T-helper 2 cell treated with Interferon-gamma antibody and Interleukin-4, amounts not matched to agents 5 μg/mL and 100 μg/mL, for 36 hours (primary cell): ENCODE measurements around the gene ATF6.
"Not testable (repeated sequence)": the region's sequence is repeated elsewhere in the genome, so short reads cannot be mapped to it uniquely, and the experiment has no call there.

ENCODE experiments used
- DNase-seq: peaks from one replicate; pipeline ENCODE4 v3.0.0; 2021; ENCODE audit warnings: low spot score
- H3K27ac Mint-ChIP-seq: one replicate; pipeline ENCODE4 v1.8.0; 2021; ENCODE audit warnings: mild to moderate bottlenecking, mixed read lengths
- H3K27me3 Mint-ChIP-seq: one replicate; pipeline ENCODE4 v1.8.0; 2021; ENCODE audit warnings: low read depth, mixed read lengths
- H3K36me3 Mint-ChIP-seq: one replicate; pipeline ENCODE4 v1.8.0; 2021; ENCODE audit warnings: low read depth, mixed read lengths
- H3K4me1 Mint-ChIP-seq: one replicate; pipeline ENCODE4 v1.8.0; 2021; ENCODE audit warnings: low read depth, mixed read lengths
- H3K4me3 Mint-ChIP-seq: one replicate; pipeline ENCODE4 v1.8.0; 2022; ENCODE audit warnings: mild to moderate bottlenecking, moderate library complexity, mixed read lengths
- H3K9me3 Mint-ChIP-seq: one replicate; pipeline ENCODE4 v1.8.0; 2021; ENCODE audit warnings: mixed read lengths

ATF6 gene

DNA sequence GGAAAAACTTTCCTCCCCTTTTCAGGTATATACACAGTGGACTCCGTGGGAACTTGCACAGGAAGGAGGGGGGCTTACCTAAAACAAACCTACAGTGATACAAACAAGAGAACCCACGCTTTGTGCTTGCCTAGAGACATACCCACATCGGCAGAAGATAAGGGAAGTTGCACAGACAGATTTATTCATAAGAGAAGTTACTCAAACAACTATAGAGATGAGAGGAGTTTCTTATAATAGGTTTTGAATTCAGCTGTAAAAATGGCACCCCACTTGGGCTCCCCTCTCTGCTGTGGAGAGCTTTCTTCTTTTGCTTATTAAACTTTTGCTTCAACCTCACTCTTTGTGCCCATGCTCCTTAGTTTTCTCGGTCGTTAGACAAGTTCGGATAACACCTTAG lies 18.3 kb upstream of the ATF6 start:
- Mint-ChIP-seq H3K4me3 (no peak overlapping the region), H3K36me3 (peaks cover 18% of the 10 kb centered on the region), H3K27ac (no peak overlapping the region), H3K27me3 (peaks cover 7% of the 10 kb centered on the region), H3K4me1 (peaks cover 51% of the 10 kb centered on the region), H3K9me3 (no peaks in the 10 kb centered on the region)
- DNase-seq, result no peak

DNA sequence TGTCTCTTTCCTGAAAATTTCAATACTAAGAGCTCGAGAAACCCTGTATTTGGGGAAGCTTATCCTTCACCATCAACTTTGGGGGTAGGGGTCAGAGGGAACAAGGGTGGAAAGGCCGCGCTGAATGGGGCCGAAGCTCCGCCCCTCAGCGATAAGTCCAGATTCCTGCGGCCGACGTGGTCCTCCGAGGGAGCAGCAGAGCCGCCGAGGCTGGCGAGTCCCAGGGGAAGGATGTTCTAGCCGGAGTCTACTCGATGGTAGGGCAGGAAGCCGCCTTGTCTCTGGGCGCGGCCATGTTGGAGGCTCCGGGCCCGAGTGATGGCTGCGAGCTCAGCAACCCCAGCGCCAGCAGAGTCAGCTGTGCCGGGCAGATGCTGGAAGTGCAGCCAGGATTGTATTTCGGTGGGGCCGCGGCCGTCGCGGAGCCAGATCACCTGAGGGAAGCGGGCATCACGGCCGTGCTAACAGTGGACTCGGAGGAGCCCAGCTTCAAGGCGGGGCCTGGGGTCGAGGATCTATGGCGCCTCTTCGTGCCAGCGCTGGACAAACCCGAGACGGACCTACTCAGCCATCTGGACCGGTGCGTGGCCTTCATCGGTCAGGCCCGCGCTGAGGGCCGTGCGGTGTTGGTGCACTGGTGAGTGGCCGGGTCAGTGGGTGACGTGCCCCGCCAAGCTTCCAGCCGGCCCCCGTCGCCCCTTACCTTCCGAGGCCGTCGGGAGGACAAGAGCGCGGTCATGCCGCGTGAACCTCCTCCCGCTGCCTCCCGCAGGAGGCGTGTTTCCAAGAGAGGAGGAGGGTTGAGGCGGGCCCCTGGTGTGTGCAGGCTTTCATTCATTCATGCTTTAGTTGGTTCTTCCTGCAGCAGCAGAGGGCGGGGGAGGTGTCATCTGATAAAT lies 16.4 kb upstream of the ATF6 start, which contains the start of gene DUSP12:
TSS of gene DUSP12 (plus strand) at position 278 of the 899 bp plus-strand sequence. CDS start at position 294, 16 bp downstream.
- peaks cover 44% of the 10 kb centered on the region for H3K4me1 Mint-ChIP-seq
- H3K4me3 Mint-ChIP-seq, result peak within 1 kb of the TSS; percentile 98
- H3K9me3 Mint-ChIP-seq, result peaks cover 10% of the 10 kb centered on the region
- peak; percentile 89 for DNase-seq
- peak within 1 kb of the TSS; percentile 99 for H3K27ac Mint-ChIP-seq
- H3K27me3 Mint-ChIP-seq, result peaks cover 7% of the 10 kb centered on the region
- H3K36me3 Mint-ChIP-seq, result peaks cover 34% of the 10 kb centered on the region

- no peaks in the 10 kb centered on the region for H3K27me3 Mint-ChIP-seq
- H3K4me1 Mint-ChIP-seq, result peaks cover 38% of the 10 kb centered on the region
- H3K4me3 Mint-ChIP-seq, result peak overlapping the region; percentile 63
- H3K27ac Mint-ChIP-seq, result peak overlapping the region; percentile 66
- H3K9me3 Mint-ChIP-seq, result no peaks in the 10 kb centered on the region
- peaks cover 9% of the 10 kb centered on the region for H3K36me3 Mint-ChIP-seq
- DNase-seq, result no peak
Measured at GRCh38 chr1:161763522-161764098, 2.5 kb upstream of the ATF6 start.

GRCh38 chr1:161768461-161768860 lies 2.3 kb downstream of the ATF6 start:
- peaks cover 36% of the 10 kb centered on the region for H3K4me1 Mint-ChIP-seq
- peak overlapping the region; percentile 98 for H3K4me3 Mint-ChIP-seq
- peak overlapping the region; percentile 52 for H3K27ac Mint-ChIP-seq
- no peaks in the 10 kb centered on the region for H3K27me3 Mint-ChIP-seq
- no peak for DNase-seq
- no peaks in the 10 kb centered on the region for H3K9me3 Mint-ChIP-seq
- H3K36me3 Mint-ChIP-seq, result peaks cover 5% of the 10 kb centered on the region

DNA sequence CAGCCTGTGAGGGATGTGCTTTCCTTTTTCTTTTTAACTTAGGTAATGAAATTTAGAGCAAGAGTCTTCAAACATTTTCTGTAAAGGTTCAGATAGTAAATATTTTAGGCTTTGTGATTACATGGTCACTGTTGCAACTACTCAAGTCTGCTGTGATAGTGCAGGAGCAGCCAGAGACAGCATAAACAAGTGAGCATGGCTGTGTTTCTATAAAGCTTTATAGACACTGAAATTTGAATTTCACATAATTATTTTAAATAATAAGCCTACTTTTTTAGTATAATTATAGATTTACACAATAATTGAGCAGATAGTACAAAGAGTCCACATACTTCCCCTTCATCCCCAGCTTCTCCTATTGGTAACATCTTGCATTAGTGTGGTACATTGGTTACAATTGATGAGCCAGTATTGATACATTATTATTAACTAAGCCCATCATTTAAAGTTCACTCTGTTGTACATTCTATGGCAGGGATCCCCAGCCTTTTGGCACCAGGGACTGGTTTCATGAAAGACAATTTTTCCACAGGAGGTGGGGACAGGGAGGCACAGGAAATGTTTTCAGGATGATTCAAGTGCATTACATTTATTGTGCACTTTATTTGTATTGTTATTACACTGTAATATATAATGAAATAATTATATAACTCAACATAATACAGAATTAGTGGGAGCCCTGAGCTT lies 3.0 kb downstream of the ATF6 start:
- DNase-seq, result no peak
- H3K27ac Mint-ChIP-seq, result no peak overlapping the region
- peak overlapping the region; percentile 30 for H3K4me3 Mint-ChIP-seq
- H3K36me3 Mint-ChIP-seq, result peaks cover 5% of the 10 kb centered on the region
- no peaks in the 10 kb centered on the region for H3K27me3 Mint-ChIP-seq
- peaks cover 36% of the 10 kb centered on the region for H3K4me1 Mint-ChIP-seq
- H3K9me3 Mint-ChIP-seq, result no peaks in the 10 kb centered on the region

GRCh38 chr1:161769673-161770045 lies 3.5 kb downstream of the ATF6 start:
- not testable (repeated sequence) for DNase-seq, H3K27me3 Mint-ChIP-seq, H3K27ac Mint-ChIP-seq, H3K36me3 Mint-ChIP-seq, H3K9me3 Mint-ChIP-seq
- H3K4me1 Mint-ChIP-seq, result peaks cover 36% of the 10 kb centered on the region
- peak overlapping the region; percentile 6 for H3K4me3 Mint-ChIP-seq

DNA sequence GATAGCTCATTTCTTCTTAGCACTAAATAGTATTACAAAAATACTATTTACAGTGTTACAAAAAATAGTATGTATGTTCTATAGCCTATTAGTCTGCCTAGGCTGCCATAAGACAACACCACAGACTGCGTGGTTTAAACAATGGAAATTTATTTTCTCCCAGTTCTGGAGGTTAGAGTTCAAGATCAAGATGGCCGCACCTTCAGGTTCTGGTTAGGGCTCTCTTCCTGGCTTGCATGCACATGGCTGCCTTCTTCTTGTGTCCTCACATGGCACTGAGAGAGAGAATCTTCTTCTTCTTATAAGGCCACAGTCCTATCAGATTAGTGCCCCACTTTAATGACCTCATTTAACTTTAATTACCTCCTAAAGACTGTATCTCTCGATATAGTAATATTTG lies 4.1 kb downstream of the ATF6 start:
- H3K36me3 Mint-ChIP-seq, result peaks cover 5% of the 10 kb centered on the region
- H3K9me3 Mint-ChIP-seq, result no peaks in the 10 kb centered on the region
- H3K4me3 Mint-ChIP-seq, result peak overlapping the region; percentile 49
- H3K4me1 Mint-ChIP-seq, result peaks cover 36% of the 10 kb centered on the region
- DNase-seq, result no peak
- no peaks in the 10 kb centered on the region for H3K27me3 Mint-ChIP-seq
- H3K27ac Mint-ChIP-seq, result peak overlapping the region; percentile 79

DNA sequence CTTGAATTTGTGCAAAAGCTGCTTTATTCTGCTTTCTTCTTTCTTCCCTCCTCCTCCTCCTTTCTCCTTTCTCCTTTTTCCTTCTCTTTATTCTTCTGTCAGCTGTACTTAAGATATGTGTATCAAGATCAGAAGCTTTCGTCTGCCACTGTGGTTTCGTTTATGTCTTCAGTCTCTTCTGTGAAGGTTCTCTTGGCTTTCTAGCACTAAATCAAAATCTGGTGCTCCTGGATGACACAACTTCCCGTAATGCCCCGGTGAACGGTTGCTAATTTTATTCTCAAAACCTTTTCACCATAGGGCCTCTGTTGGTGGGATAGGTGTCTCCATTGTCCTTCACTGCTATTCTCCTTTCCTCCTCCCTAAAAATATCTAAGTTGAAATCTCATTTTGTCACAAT lies 5.0 kb downstream of the ATF6 start:
- Mint-ChIP-seq H3K9me3 (no peaks in the 10 kb centered on the region), H3K27me3 (no peaks in the 10 kb centered on the region), H3K36me3 (peaks cover 5% of the 10 kb centered on the region), H3K4me3 (no peak overlapping the region), H3K27ac (no peak overlapping the region), H3K4me1 (peaks cover 35% of the 10 kb centered on the region)
- no peak for DNase-seq

DNA sequence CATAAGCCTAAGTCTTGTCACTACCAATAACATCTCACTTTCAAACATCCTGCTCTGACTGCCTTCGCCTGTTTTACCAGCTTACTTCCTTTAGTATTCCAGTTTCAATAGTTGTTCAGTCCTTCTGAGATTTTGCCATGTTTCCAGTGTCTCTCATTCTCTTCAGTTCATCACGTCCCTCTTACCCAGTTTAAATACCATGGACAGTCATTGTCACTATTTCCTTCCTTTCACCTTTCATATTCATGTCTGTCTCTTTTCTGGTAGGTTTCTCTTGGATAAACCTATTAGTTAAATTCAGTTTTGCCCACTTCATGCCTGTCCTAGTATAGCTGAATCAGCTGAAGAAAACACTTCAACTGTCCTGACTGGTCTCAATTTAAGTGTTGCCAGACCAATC lies 5.9 kb downstream of the ATF6 start:
- Mint-ChIP-seq H3K9me3 (no peaks in the 10 kb centered on the region), H3K4me1 (peaks cover 33% of the 10 kb centered on the region)

GRCh38 chr1:161772397-161772796 lies 6.3 kb downstream of the ATF6 start:
- peaks cover 5% of the 10 kb centered on the region for H3K36me3 Mint-ChIP-seq
- no peaks in the 10 kb centered on the region for H3K27me3 Mint-ChIP-seq
- no peak overlapping the region for H3K27ac Mint-ChIP-seq
- peaks cover 29% of the 10 kb centered on the region for H3K4me1 Mint-ChIP-seq
- H3K4me3 Mint-ChIP-seq, result no peak overlapping the region
- no peak for DNase-seq
- no peaks in the 10 kb centered on the region for H3K9me3 Mint-ChIP-seq

More for the DNA sequence above, 5.9 kb downstream of the ATF6 start:
- Mint-ChIP-seq H3K27me3 (no peaks in the 10 kb centered on the region), H3K27ac (no peak overlapping the region), H3K36me3 (peaks cover 5% of the 10 kb centered on the region), H3K4me3 (no peak overlapping the region)
- no peak for DNase-seq

GRCh38 chr1:161773791-161774190 lies 7.7 kb downstream of the ATF6 start:
- DNase-seq, result no peak
- no peaks in the 10 kb centered on the region for H3K9me3 Mint-ChIP-seq
- no peaks in the 10 kb centered on the region for H3K27me3 Mint-ChIP-seq
- no peak overlapping the region for H3K27ac Mint-ChIP-seq
- H3K4me1 Mint-ChIP-seq, result peaks cover 22% of the 10 kb centered on the region
- no peak overlapping the region for H3K4me3 Mint-ChIP-seq
- peaks cover 7% of the 10 kb centered on the region for H3K36me3 Mint-ChIP-seq

GRCh38 chr1:161777261-161777660 lies 11.1 kb downstream of the ATF6 start:
- Mint-ChIP-seq H3K27ac (no peak overlapping the region), H3K4me3 (no peak overlapping the region), H3K27me3 (no peaks in the 10 kb centered on the region), H3K9me3 (no peaks in the 10 kb centered on the region), H3K4me1 (peaks cover 22% of the 10 kb centered on the region), H3K36me3 (peaks cover 22% of the 10 kb centered on the region)
- DNase-seq, result no peak

DNA sequence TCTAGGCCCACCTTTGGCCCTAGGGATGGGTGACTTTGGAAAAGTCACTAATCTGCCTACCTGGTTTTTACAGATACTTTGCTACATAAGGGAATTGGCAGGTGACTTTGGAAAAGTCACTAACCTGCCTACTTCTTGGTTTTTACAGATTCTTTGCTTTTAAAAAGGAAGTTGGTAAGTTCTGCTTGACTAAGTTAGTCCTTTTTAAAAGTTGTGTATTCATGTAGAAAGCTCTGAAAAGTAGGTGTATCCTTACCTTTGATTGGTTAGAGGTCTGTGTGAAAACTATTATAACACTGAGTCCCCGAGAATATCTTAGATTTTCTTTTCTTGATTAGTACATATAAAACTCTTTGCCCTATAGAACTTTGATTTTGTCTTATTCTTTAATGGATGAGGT lies 12.4 kb downstream of the ATF6 start:
- DNase-seq, result no peak
- Mint-ChIP-seq H3K4me1 (peaks cover 26% of the 10 kb centered on the region), H3K27ac (no peak overlapping the region), H3K27me3 (no peaks in the 10 kb centered on the region), H3K9me3 (no peaks in the 10 kb centered on the region), H3K4me3 (no peak overlapping the region), H3K36me3 (peaks cover 32% of the 10 kb centered on the region)

DNA sequence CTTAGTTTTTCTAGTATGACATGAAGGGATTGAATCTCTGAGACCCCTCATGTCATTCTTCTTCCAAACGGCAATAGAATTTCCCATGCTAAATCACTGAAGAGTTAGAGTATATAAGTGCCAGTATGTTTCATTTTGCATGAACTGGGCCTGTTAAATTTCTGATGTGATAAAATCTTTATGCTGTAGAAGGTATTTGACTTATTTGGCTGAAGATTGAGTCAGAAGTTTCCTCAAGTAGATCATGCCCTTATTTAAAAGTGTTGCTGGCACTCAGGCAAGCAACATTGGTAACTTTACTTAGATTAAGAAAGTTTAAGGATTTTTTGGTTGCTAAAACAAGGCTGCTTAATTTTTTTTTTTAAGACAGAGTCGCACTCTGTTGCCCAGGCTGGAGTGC lies 13.3 kb downstream of the ATF6 start:
- no peak for DNase-seq
- Mint-ChIP-seq H3K4me1 (peaks cover 19% of the 10 kb centered on the region), H3K27me3 (no peaks in the 10 kb centered on the region), H3K9me3 (no peaks in the 10 kb centered on the region), H3K27ac (no peak overlapping the region), H3K4me3 (no peak overlapping the region), H3K36me3 (peaks cover 36% of the 10 kb centered on the region)
